Neutrophil (primary cell): Measurements from ENCODE around the gene MADD.
"Not testable (repeated sequence)": the region's sequence is repeated elsewhere in the genome, so short reads cannot be mapped to it uniquely, and the experiment has no call there.

Experiments
- H3K27ac ChIP-seq: fragments of 200-600 bp; sonication (generic); 2 replicates; pipeline ENCODE4 v1.5.1; 2016; ENCODE audit warnings: mild to moderate bottlenecking, moderate library complexity
- H3K27me3 ChIP-seq: fragments of 200-600 bp; sonication (generic); 2 replicates; pipeline ENCODE4 v1.6.0; 2016; ENCODE audit warnings: mild to moderate bottlenecking
- H3K36me3 ChIP-seq: fragments of 200-600 bp; sonication (generic); 2 replicates; pipeline ENCODE4 v1.5.1; 2017
- H3K4me1 ChIP-seq, 2 experiments: fragments of 200-600 bp in 1 of 2; sonication (generic) in 1 of 2; 1 replicate in 1 of 2; 2 replicates in 1 of 2; pipeline versions ENCODE4 v1.5.1 to v1.6.1; 2013 to 2016; ENCODE audit warnings: low read depth in 1 of 2, low read length in 1 of 2, mild to moderate bottlenecking in 1 of 2, moderate library complexity in 1 of 2; ENCODE audit not compliant: control insufficient read depth in 1 of 2, insufficient read depth in 1 of 2
- H3K4me3 ChIP-seq, 2 experiments: fragments of 200-600 bp in 1 of 2; sonication (generic) in 1 of 2; 1 replicate in 1 of 2; 2 replicates in 1 of 2; pipeline ENCODE4 v1.5.1; 2013 to 2016; ENCODE audit warnings: low read depth in 1 of 2, low read length in 1 of 2, mild to moderate bottlenecking in 1 of 2, moderate library complexity in 1 of 2
- H3K9me3 ChIP-seq: fragments of 200-600 bp; sonication (generic); 2 replicates; pipeline ENCODE4 v1.5.1; 2016
- TF ChIP-seq, protein P1 (sequence below): fragments of 200-600 bp; sonication (generic); IDR thresholded peaks from 2 replicates; pipeline ENCODE4 v1.5.1; 2016; ENCODE audit warnings: antibody characterized with exemption

MADD gene

DNA sequence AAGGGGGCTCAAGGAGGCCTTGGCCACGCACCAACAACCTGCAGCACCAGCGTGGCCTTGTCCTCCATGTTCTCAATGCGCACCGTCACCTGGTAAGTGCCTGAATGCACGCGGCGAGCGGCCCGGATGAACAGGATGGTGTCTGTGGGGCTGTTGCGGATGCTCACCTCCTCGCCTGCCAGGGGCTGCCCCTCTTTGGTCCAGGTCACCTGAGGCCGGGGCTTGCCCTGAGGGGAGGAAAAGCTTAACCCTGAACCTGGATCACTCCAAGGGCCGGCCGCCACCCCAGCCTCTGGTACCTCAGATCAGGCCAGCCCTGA lies 63.6 kb downstream of the MADD start:
- no peaks in the 10 kb centered on the region for H3K9me3 ChIP-seq
- peaks cover 93% of the 10 kb centered on the region for H3K36me3 ChIP-seq
- no peaks in the 10 kb centered on the region for H3K27me3 ChIP-seq
- H3K27ac ChIP-seq = no peak overlapping the region
- no peaks in the 10 kb centered on the region for H3K4me1 ChIP-seq
- no peak overlapping the region for H3K4me3 ChIP-seq
- TF ChIP-seq, protein P1, sequence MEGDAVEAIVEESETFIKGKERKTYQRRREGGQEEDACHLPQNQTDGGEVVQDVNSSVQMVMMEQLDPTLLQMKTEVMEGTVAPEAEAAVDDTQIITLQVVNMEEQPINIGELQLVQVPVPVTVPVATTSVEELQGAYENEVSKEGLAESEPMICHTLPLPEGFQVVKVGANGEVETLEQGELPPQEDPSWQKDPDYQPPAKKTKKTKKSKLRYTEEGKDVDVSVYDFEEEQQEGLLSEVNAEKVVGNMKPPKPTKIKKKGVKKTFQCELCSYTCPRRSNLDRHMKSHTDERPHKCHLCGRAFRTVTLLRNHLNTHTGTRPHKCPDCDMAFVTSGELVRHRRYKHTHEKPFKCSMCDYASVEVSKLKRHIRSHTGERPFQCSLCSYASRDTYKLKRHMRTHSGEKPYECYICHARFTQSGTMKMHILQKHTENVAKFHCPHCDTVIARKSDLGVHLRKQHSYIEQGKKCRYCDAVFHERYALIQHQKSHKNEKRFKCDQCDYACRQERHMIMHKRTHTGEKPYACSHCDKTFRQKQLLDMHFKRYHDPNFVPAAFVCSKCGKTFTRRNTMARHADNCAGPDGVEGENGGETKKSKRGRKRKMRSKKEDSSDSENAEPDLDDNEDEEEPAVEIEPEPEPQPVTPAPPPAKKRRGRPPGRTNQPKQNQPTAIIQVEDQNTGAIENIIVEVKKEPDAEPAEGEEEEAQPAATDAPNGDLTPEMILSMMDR = no peak

DNA sequence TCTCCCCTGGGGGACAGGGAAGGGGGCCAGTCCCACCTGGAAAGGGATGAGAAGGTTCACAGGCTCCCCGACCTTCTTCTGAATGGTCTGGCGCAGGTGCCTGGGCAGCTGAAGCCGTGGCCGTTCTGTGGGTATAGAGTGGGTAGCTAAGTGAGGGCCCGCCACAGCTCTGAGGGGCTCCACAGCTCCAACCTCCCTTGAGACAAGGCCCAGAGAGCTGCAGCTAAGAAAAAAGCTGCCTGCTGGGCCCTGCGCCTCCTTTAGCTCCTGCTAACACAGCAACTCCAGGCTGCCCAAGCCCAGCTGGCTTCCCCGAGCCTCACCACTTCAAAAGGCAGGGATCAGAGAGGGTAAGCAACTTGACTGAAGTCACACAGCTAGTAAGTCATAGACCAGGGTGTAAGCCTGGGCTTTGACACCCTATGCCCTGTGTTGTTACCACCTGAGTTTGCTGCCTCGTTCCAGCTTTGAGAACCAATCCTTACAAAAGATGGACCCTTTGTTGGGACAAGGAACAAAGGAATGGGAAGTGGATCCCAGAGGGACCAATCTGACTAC lies 64.0 kb downstream of the MADD start:
- Histone ChIP-seq H3K27me3 (no peaks in the 10 kb centered on the region), H3K9me3 (no peaks in the 10 kb centered on the region), H3K4me1 (no peaks in the 10 kb centered on the region), H3K4me3 (no peak overlapping the region), H3K27ac (no peak overlapping the region), H3K36me3 (peaks cover 93% of the 10 kb centered on the region)
- TF ChIP-seq, protein P1 = no peak

DNA sequence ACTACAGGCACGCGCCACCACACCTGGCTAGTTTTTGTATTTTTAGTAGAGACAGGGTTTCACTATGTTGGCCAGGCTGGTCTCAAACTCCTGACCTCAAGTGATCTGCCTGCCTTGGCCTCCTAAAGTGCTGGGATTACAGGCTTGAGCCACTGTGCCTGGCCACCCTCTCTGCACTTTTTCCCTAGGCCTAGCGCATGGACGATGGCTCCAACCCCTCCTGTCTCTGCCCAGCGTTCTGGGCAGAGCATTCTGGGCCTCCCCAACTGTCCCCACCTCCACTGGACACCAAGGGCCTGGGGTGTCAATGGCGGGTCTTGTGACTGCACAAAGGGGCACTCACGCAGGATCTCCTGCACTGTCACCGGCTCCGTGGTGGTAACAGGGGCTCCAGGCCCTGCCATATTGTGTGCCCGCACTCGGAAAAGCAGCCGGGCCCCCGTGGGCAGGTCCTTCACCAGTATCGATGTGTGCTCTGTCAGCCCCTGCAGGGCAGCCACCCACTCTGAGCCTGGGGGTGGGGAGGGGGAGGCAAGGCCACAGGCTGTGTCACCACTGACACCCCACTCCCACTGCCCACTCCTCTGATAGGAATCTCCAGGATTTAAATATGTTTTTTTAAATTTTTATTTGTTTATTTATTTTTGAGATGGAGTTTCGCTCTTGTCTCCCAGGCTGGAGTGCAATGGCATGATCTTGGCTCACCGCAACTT lies 64.9 kb downstream of the MADD start:
- H3K27me3 ChIP-seq, H3K4me1 ChIP-seq, H3K9me3 ChIP-seq, H3K27ac ChIP-seq, H3K4me3 ChIP-seq: not testable (repeated sequence)
- H3K36me3 ChIP-seq = peaks cover 93% of the 10 kb centered on the region

DNA sequence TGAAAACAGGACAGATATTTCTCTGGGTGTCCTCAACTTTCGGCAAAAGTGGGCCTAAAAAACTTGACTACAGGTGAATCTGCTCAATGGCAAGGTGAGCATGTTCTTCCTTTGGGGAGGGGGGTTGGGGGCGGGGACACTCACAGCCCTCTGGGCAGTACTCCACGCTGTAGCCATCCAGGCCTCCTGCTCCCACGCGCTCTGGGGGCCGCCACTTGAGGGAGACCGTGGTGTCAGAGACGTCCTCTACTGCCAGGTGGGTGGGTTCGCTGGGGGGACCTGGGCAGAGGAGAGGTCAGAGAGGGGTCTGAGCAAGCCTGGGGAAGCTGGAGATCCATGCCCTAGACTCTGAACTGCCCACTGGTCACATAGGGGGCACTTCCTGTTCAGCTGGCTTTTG lies 65.8 kb downstream of the MADD start:
- no peaks in the 10 kb centered on the region for H3K27me3 ChIP-seq
- TF ChIP-seq, protein P1 = no peak
- H3K4me3 ChIP-seq = no peak overlapping the region
- H3K4me1 ChIP-seq = no peaks in the 10 kb centered on the region
- no peaks in the 10 kb centered on the region for H3K9me3 ChIP-seq
- peaks cover 88% of the 10 kb centered on the region for H3K36me3 ChIP-seq
- no peak overlapping the region for H3K27ac ChIP-seq

DNA sequence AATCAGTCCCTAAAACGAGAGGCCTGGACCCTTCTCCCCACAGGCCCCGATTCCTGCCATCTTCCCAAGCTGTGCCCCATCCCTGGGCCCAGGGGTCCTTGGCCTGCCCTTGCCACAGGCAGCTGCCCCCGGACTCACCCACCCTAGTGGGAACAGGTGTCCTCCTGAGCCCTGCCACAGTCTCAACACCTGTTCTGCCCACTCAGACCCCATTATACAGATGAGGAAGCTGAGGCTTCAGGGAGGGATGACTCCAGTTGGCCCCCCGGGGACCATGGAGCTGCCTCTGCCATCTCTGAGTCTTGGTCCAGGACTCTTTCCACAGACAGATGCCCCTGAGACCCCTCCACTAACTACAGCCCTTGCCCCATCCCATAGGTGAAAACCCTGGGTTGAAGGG lies 66.7 kb downstream of the MADD start:
- H3K4me3 ChIP-seq = no peak overlapping the region
- no peaks in the 10 kb centered on the region for H3K27me3 ChIP-seq
- H3K27ac ChIP-seq = no peak overlapping the region
- no peaks in the 10 kb centered on the region for H3K4me1 ChIP-seq
- H3K36me3 ChIP-seq = peaks cover 86% of the 10 kb centered on the region
- no peaks in the 10 kb centered on the region for H3K9me3 ChIP-seq
- TF ChIP-seq, protein P1 = no peak

DNA sequence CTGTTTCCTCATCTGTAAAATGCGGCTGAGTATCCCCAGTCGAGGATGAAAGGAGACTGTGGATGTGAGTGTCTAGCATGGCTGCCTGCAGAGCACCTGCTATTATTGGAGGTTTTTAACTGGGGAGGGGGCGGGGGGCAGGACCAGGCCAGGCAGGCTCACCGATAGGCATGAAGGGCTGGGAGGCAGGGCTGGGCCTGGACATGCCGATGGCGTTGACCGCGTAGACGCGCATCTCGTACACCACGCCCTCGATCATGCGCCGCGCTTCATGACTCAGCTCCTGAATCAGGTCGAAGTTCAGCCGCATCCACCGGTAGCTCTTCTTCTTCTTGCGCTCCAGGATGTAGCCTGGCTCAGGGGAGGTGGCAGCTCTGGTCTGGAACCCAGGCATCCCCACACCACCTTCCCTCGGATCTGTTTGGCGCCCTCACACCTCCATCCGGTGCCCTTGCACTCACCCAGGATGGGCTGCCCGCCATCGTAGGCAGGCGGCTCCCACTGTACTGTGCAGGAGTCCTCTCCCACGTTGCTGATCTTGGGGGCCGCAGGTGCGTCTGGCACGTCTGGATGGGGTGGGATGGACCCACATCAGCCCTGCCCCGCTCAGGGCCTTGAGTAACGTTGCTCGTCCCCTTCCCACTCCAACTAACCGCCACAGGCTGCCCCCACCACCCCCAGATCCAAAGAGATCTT lies 67.4 kb downstream of the MADD start:
- H3K4me1 ChIP-seq = no peaks in the 10 kb centered on the region
- no peak overlapping the region for H3K4me3 ChIP-seq
- H3K27ac ChIP-seq = no peak overlapping the region
- H3K9me3 ChIP-seq = no peaks in the 10 kb centered on the region
- H3K36me3 ChIP-seq = peaks cover 84% of the 10 kb centered on the region
- TF ChIP-seq, protein P1 = no peak
- no peaks in the 10 kb centered on the region for H3K27me3 ChIP-seq
